ENCODE results near the gene MSGN1. TPM values are rescaled to one million over a fixed set of nuclear protein-coding genes. Genes with fewer than 3 reads are reported as not detected.
A peak's percentile ranks its signal among the peaks of the same experiment; 100 is the strongest.

The MSGN1 gene
- total and polyA plus RNA-seq, 2 of the 4 experiments (the other 2 are of a cell fraction), result not detected

GRCh38 chr2:17780546-17780945, 35.7 kb upstream of the MSGN1 start:
- DNase-seq (peak; percentile 10), ATAC-seq (ENCODE audit: low read depth) (no peak)
- Histone ChIP-seq H3K9me1 (ENCODE audit: insufficient read depth, low read length) (no peaks in the 10 kb centered on the region), H2BK15ac (ENCODE audit: low read depth, low read length) (no peak overlapping the region), H3K36me3 (ENCODE audit: control insufficient read depth, insufficient read depth, low read length) (peaks cover 2% of the 10 kb centered on the region; the same call in 1 of the 2 replicates), H3K18ac (ENCODE audit: low read depth, low read length) (no peak overlapping the region), H3K4me3 (ENCODE audit: insufficient read depth, low read depth, low read length) (no peak overlapping the region), H4K8ac (ENCODE audit: low read depth in 2 of 2, low read length in 2 of 2) (no peak overlapping the region), H3K27ac (ENCODE audit: insufficient read depth, low read length) (no peak overlapping the region), H2BK20ac (ENCODE audit: low read depth, low read length) (no peak overlapping the region), H3K14ac (replicated peaks; ENCODE audit: low read depth, low read length) (no peak overlapping the region), H4K20me1 (ENCODE audit: insufficient read depth, low read length) (no peaks in the 10 kb centered on the region), H4K91ac (ENCODE audit: insufficient read depth, low read depth, low read length) (no peak overlapping the region), H3K79me1 (ENCODE audit: low read depth in 1 of 2, low read length in 2 of 2) (no peaks in the 10 kb centered on the region), H2BK5ac (ENCODE audit: low read depth, low read length, poor library complexity, severe bottlenecking) (no peak overlapping the region), H3K23ac (ENCODE audit: low read depth, low read length) (no peak overlapping the region), H2AK9ac (replicated peaks; ENCODE audit: low read depth, low read length, poor library complexity) (no peak overlapping the region), H3K9me3 (ENCODE audit: control insufficient read depth, insufficient read depth, low read length) (no peaks in the 10 kb centered on the region), H3K9ac (ENCODE audit: low read depth, low read length) (no peak overlapping the region), H3K4ac (ENCODE audit: low read depth, low read length) (no peak overlapping the region), H3K27me3 (ENCODE audit: control insufficient read depth, insufficient read depth, low read length) (no peaks in the 10 kb centered on the region), H3K4me2 (ENCODE audit: low read depth, low read length) (no peak overlapping the region), H2BK120ac (ENCODE audit: low read depth, low read length) (no peak overlapping the region), H4K5ac (ENCODE audit: low read depth, low read length) (no peak overlapping the region), H3K4me1 (ENCODE audit: control insufficient read depth, insufficient read depth, low read length) (no peaks in the 10 kb centered on the region), H3K56ac (ENCODE audit: extremely low read depth, insufficient read depth, low read length) (no peak overlapping the region), H2AFZ (replicated peaks; ENCODE audit: low read length, poor library complexity) (no peak overlapping the region), H2AK5ac (ENCODE audit: low read depth, low read length) (no peak overlapping the region)
- ChIA-PET POLR2A (ENCODE audit: unreplicated experiment) (no interaction called here), CTCF (no interaction called here)
- no TSS peak for BruUV-seq (replicated peaks)
- in situ Hi-C loops (cut with MboI; ENCODE audit: low sequenced_read_pairs) (no loop called here), dilution Hi-C loops (cut with HindIII; ENCODE audit: low sequenced_read_pairs, unreplicated experiment) (no loop called here), intact Hi-C loops (cut with micrococcal nuclease) (no loop called here)
- 100% methylated on average over 1 of the region's 1 CpG; no CpG with 5 or more reads in 1 of the 2 experiments for WGBS, 2 experiments (ENCODE audit: extremely low coverage in 2 of 2, insufficient read length in 1 of 2)
- TF ChIP-seq USF2 (IDR thresholded peaks at IDR 0.05; ENCODE audit: low read depth, low read length) (no peak), MAZ (IDR thresholded peaks at IDR 0.05; ENCODE audit: borderline replicate concordance, low read depth, low read length) (no peak), CTCF (conservative IDR thresholded peaks at IDR 0.05; ENCODE audit: low read depth, low read length) (no peak), CHD1 (IDR thresholded peaks at IDR 0.05; ENCODE audit: low read depth, low read length) (no peak), RFX5 (IDR thresholded peaks at IDR 0.05; ENCODE audit: low read depth, low read length) (no peak), FOS (IDR thresholded peaks at IDR 0.05; ENCODE audit: low read depth, low read length) (no peak), CEBPB (IDR thresholded peaks at IDR 0.05; ENCODE audit: low read depth, low read length) (no peak), ELK1 (IDR thresholded peaks at IDR 0.05; ENCODE audit: borderline replicate concordance, low read depth, low read length) (no peak), MAFK (IDR thresholded peaks at IDR 0.05; ENCODE audit: low read depth, low read length) (no peak), BHLHE40 (IDR thresholded peaks at IDR 0.05; ENCODE audit: low read depth, low read length) (no peak), NFE2L2 (IDR thresholded peaks at IDR 0.05; ENCODE audit: low read depth, low read length) (no peak), RAD21 (IDR thresholded peaks at IDR 0.05; ENCODE audit: low read length) (no peak), POLR2A (IDR thresholded peaks at IDR 0.05; ENCODE audit: low read depth, low read length) (no peak), RCOR1 (IDR thresholded peaks at IDR 0.05; ENCODE audit: insufficient replicate concordance, low read length) (no peak), MXI1 (IDR thresholded peaks at IDR 0.05; ENCODE audit: borderline replicate concordance, low read depth, low read length) (no peak), SMC3 (IDR thresholded peaks at IDR 0.05; ENCODE audit: low read depth, low read length) (no peak)
